GM21381 (cell line): ENCODE results near the gene BRICD5.
"Not testable (repeated sequence)": the region's sequence is repeated elsewhere in the genome, so short reads cannot be mapped to it uniquely, and the experiment has no call there.

Source experiments
- ATAC-seq: cut with Tn5 transposase; IDR thresholded peaks from one replicate; pipeline ENCODE4 v1.9.1; 2021; ENCODE audit warnings: mild to moderate bottlenecking, moderate library complexity; ENCODE audit not compliant: unreplicated experiment

The BRICD5 gene

GRCh38 chr16:2210386-2211365, at the start of gene BRICD5:
Gene BRICD5, minus strand, starts transcription at chr16:2210863. Its CDS starts 30 bp downstream, at chr16:2210833.
- no peak for ATAC-seq

- no peak for ATAC-seq
Observed at GRCh38 chr16:2260250-2260649, 49.6 kb upstream of the BRICD5 start.

- not testable (repeated sequence) for ATAC-seq
Observed at GRCh38 chr16:2258530-2258929, 47.9 kb upstream of the BRICD5 start.

- no peak for ATAC-seq
Observed at GRCh38 chr16:2257726-2258125, 47.1 kb upstream of the BRICD5 start.

- ATAC-seq = no peak
Observed at GRCh38 chr16:2256531-2257140, 46.0 kb upstream of the BRICD5 start.

GRCh38 chr16:2253293-2253692, 42.6 kb upstream of the BRICD5 start:
- ATAC-seq = no peak

- ATAC-seq = no peak
Observed at GRCh38 chr16:2252806-2253148, 42.1 kb upstream of the BRICD5 start.

- peak; percentile 91 for ATAC-seq
Observed at GRCh38 chr16:2251296-2252111, 40.8 kb upstream of the BRICD5 start, which contains the start of gene ECI1. Gene ECI1, minus strand, starts transcription at chr16:2251587. Its CDS starts 21 bp downstream, at chr16:2251566.

GRCh38 chr16:2250652-2251295, 40.1 kb upstream of the BRICD5 start:
- no peak for ATAC-seq

- no peak for ATAC-seq
Observed at GRCh38 chr16:2246301-2246885, 35.7 kb upstream of the BRICD5 start.

- ATAC-seq = no peak
Observed at GRCh38 chr16:2244926-2245795, 34.5 kb upstream of the BRICD5 start.

GRCh38 chr16:2244301-2244700, 33.6 kb upstream of the BRICD5 start:
- ATAC-seq = no peak

- no peak for ATAC-seq
Observed at GRCh38 chr16:2243781-2244180, 33.1 kb upstream of the BRICD5 start.

- no peak for ATAC-seq
Observed at GRCh38 chr16:2243031-2243528, 32.4 kb upstream of the BRICD5 start.

- ATAC-seq = no peak
Observed at GRCh38 chr16:2242598-2242997, 31.9 kb upstream of the BRICD5 start.

- not testable (repeated sequence) for ATAC-seq
Observed at GRCh38 chr16:2240331-2240730, 29.7 kb upstream of the BRICD5 start.

GRCh38 chr16:2238838-2239675, 28.4 kb upstream of the BRICD5 start:
- ATAC-seq = no peak

- no peak for ATAC-seq
Observed at GRCh38 chr16:2238150-2238837, 27.6 kb upstream of the BRICD5 start.
